Hepatocyte (in vitro differentiated cells): ENCODE data around the gene FABP2.

Source experiments
- EZH2 ChIP-seq: fragments of 200-600 bp; sonication (generic); IDR thresholded peaks from 2 replicates; pipeline ENCODE4 v1.6.1; 2016; ENCODE audit warnings: antibody characterized with exemption, mild to moderate bottlenecking, borderline replicate concordance
- EZH2phosphoT487 ChIP-seq: fragments of 200-600 bp; sonication (generic); IDR thresholded peaks from one replicate; pipeline ENCODE4 v1.6.1; 2018; ENCODE audit warnings: antibody characterized with exemption, mild to moderate bottlenecking, low read depth, moderate library complexity; ENCODE audit not compliant: unreplicated experiment, severe bottlenecking
- TF ChIP-seq, protein P1 (sequence below): fragments of 200-600 bp; sonication (generic); IDR thresholded peaks from 2 replicates; pipeline ENCODE4 v1.5.1; 2016; ENCODE audit warnings: antibody characterized with exemption, mild to moderate bottlenecking; ENCODE audit not compliant: poor library complexity

DNA sequence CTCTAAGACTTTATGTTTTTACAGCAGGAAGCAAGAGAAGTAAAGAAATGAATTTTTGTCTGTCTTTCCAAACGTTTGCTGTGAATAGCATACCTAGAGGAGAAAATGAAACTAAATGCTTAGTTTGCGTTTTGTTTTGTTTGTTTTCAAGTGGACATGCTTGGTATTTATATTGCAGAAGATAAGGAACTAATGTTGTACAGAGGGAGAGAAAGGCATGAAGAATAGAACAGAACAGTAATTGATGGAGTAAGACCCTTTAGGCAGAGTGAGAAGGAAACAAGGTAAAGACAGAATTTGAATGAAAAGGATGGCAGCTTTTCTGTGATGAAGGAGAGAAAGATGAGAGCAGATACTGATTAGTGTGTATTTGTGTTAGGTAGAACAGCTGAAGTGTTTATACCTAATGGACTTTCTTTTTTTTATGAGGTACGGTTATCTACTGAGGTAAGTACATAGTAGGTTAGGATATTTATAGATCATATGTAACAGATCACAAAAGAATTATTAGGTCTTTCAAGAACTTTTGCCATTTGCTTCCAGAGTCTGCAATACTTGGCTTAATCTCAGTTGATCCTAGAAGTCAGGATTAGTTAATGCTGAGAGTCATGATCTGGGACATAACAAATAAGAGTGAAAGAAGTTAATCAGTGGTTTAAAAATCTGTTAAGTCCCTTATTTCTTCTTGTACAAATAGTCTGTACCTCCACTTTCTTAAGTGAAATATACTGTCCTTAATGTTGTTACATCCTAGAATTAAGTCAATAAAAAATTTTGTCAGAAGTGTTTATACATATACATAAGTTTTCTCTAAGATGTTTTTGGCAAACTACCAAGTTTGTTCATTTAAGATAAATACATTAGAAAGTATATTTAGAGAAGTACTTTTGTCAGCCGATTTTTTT lies 36.8 kb downstream of the FABP2 start:
- TF ChIP-seq, protein P1, sequence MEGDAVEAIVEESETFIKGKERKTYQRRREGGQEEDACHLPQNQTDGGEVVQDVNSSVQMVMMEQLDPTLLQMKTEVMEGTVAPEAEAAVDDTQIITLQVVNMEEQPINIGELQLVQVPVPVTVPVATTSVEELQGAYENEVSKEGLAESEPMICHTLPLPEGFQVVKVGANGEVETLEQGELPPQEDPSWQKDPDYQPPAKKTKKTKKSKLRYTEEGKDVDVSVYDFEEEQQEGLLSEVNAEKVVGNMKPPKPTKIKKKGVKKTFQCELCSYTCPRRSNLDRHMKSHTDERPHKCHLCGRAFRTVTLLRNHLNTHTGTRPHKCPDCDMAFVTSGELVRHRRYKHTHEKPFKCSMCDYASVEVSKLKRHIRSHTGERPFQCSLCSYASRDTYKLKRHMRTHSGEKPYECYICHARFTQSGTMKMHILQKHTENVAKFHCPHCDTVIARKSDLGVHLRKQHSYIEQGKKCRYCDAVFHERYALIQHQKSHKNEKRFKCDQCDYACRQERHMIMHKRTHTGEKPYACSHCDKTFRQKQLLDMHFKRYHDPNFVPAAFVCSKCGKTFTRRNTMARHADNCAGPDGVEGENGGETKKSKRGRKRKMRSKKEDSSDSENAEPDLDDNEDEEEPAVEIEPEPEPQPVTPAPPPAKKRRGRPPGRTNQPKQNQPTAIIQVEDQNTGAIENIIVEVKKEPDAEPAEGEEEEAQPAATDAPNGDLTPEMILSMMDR: no peak
- TF ChIP-seq EZH2 (no peak), EZH2phosphoT487 (no peak)
